ENCODE results near the gene LCLAT1. TPM values are rescaled to one million over a fixed set of nuclear protein-coding genes. Genes with fewer than 3 reads are reported as not detected.

Gene LCLAT1
- total RNA-seq, 2 donors from 2014 or later = 14.8 to 43.9 TPM

DNA sequence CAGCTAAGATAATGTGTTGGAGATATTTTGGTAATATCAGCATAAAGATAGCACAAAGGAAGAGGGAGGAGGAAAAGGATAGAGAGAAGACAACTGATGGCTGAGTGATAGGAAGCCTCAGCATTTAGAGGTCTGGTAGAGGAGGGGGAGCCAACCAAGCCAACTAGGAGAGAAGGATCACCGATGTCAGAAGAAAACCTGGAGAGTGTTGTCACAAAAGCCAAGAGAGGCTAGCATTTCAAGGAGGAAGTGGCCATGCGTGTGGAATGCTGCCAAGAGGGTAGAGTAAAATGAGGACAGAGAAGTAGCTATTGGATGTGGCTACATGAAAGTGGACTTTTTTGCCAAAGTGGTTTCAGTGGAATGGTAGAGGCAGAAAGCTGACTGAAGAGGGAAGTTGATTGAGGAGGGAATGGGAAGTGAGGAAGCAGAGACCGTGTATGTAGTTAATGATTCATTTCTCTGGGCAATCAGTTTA is 34.3 kb downstream of the LCLAT1 start:
- H3K27me3 ChIP-seq (replicated peaks; ENCODE audit: insufficient read depth) = no peaks in the 10 kb centered on the region
- DNase-seq (ENCODE audit: low spot score) (no peak), ATAC-seq (ENCODE audit: insufficient number of reproducible peaks, low FRiP score, low read depth) (no peak)
- peak overlapping the region; percentile 10 to 22 for H3K27ac ChIP-seq
- TF ChIP-seq, protein P1, sequence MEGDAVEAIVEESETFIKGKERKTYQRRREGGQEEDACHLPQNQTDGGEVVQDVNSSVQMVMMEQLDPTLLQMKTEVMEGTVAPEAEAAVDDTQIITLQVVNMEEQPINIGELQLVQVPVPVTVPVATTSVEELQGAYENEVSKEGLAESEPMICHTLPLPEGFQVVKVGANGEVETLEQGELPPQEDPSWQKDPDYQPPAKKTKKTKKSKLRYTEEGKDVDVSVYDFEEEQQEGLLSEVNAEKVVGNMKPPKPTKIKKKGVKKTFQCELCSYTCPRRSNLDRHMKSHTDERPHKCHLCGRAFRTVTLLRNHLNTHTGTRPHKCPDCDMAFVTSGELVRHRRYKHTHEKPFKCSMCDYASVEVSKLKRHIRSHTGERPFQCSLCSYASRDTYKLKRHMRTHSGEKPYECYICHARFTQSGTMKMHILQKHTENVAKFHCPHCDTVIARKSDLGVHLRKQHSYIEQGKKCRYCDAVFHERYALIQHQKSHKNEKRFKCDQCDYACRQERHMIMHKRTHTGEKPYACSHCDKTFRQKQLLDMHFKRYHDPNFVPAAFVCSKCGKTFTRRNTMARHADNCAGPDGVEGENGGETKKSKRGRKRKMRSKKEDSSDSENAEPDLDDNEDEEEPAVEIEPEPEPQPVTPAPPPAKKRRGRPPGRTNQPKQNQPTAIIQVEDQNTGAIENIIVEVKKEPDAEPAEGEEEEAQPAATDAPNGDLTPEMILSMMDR (IDR thresholded peaks at IDR 0.05) = no peak
- H3K4me3 ChIP-seq = no peak overlapping the region
- H3K36me3 ChIP-seq = no peaks in the 10 kb centered on the region
- H3K4me1 ChIP-seq (ENCODE audit: control insufficient read depth in 1 of 2, low read depth in 2 of 2) = peaks cover 17% of the 10 kb centered on the region in 2 donors
- H3K9me3 ChIP-seq = no peaks in the 10 kb centered on the region

DNA sequence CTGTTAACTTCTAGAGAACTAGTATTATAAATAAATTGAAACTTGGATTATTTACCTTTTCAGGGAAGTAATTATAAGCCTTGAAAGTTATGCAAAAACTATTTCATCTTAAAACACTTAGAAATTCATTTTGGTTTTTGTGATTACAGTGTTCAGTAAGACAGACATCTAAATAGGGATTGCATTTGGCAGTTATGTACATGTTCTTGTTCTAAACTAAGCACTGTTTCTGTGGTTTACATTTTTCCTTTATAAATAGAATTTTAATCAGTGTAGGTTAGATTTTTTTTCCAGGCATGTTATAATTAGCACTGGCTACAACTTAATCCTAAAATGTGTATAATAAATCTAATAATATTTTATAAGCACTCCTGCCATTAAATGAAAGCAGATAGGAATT is 35.0 kb downstream of the LCLAT1 start:
- ATAC-seq (ENCODE audit: insufficient number of reproducible peaks, low FRiP score, low read depth) = no peak
- H3K4me1 ChIP-seq (ENCODE audit: control insufficient read depth in 1 of 2, low read depth in 2 of 2) = peaks cover 17% of the 10 kb centered on the region in 2 donors
- H3K27ac ChIP-seq = no peak overlapping the region
- no peaks in the 10 kb centered on the region for H3K9me3 ChIP-seq
- H3K4me3 ChIP-seq = peak overlapping the region; percentile 12
- H3K36me3 ChIP-seq = no peaks in the 10 kb centered on the region
- DNase-seq (ENCODE audit: low spot score) = no peak
- TF ChIP-seq, protein P1 (IDR thresholded peaks at IDR 0.05) = no peak
- H3K27me3 ChIP-seq (replicated peaks; ENCODE audit: insufficient read depth) = no peaks in the 10 kb centered on the region

DNA sequence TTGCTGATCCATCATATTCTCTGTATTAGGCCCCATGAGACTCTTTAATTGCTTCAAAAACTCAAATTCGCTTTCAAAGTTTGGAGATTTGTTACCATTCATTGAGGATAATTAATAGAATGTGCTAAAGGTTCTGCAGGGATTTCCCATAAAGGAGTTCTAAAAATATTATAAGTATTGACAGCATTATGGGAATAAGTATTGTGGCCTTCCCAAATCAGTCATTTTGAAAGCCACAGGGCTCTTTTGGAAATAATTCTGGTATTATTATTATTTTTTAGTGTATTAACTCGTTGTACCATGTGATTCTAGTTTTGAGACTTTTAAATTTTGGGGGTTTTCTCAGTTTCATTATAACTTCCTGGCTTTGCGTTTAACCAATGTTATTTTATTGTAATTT is 37.1 kb downstream of the LCLAT1 start:
- TF ChIP-seq, protein P1 (IDR thresholded peaks at IDR 0.05) = no peak
- peaks cover 20 to 33% of the 10 kb centered on the region in 2 donors for H3K4me1 ChIP-seq (ENCODE audit: control insufficient read depth in 1 of 2, low read depth in 2 of 2)

DNA sequence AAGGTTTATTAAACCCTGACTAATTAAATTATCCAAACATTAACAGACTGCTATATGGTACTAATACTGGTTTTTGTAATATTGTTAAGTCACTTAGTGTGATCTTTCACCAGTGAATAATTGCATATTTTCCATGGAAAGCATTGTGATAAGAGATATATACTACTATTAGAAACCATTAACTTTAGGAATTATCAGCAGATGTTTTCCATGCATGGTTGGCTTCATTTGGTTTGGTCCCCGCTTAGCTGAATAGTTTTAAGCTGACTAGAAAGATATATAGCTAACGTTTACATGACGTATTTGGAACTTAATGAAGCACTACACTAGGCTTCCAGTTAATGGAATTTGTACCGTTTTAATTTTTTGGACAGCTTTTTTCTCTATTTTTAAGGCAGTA is 37.9 kb downstream of the LCLAT1 start:
- H3K27me3 ChIP-seq (replicated peaks; ENCODE audit: insufficient read depth) = no peaks in the 10 kb centered on the region
- no peaks in the 10 kb centered on the region for H3K9me3 ChIP-seq
- H3K4me3 ChIP-seq = no peak overlapping the region
- ATAC-seq (ENCODE audit: insufficient number of reproducible peaks, low FRiP score, low read depth) (no peak), DNase-seq (ENCODE audit: low spot score) (no peak)
- H3K36me3 ChIP-seq = no peaks in the 10 kb centered on the region
- no peak overlapping the region for H3K27ac ChIP-seq
- TF ChIP-seq, protein P1 (IDR thresholded peaks at IDR 0.05) = no peak
- peaks cover 20 to 33% of the 10 kb centered on the region in 2 donors for H3K4me1 ChIP-seq (ENCODE audit: control insufficient read depth in 1 of 2, low read depth in 2 of 2)

More for the DNA sequence above, 37.1 kb downstream of the LCLAT1 start:
- no peak overlapping the region for H3K4me3 ChIP-seq
- no peak for ATAC-seq (ENCODE audit: insufficient number of reproducible peaks, low FRiP score, low read depth)
- H3K36me3 ChIP-seq = no peaks in the 10 kb centered on the region
- no peaks in the 10 kb centered on the region for H3K27me3 ChIP-seq (replicated peaks; ENCODE audit: insufficient read depth)
- DNase-seq (ENCODE audit: low spot score) = no peak
- H3K9me3 ChIP-seq = no peaks in the 10 kb centered on the region
- H3K27ac ChIP-seq = no peak overlapping the region

DNA sequence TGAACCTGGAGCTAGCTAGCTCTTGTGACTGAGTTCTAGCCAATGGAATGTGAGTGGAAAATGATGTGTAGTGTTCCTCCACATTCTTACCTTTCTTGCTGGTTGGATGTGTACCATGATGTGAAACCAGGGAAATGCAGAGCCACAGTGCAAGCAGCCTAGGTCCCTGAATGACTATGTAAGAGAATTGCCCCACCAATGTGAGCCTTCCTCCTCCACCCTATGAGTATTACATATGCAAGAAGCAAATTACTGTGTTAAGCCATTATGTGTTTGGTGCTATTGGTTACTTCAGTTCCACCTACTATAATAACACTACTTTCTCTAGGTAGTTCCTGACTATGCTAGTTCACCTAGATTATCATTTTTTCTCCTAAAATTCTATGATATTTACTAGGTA is 39.6 kb downstream of the LCLAT1 start:
- Histone ChIP-seq H3K27me3 (replicated peaks; ENCODE audit: insufficient read depth) (no peaks in the 10 kb centered on the region), H3K9me3 (no peaks in the 10 kb centered on the region), H3K36me3 (no peaks in the 10 kb centered on the region), H3K27ac (no peak overlapping the region), H3K4me3 (no peak overlapping the region), H3K4me1 (ENCODE audit: control insufficient read depth in 1 of 2, low read depth in 2 of 2) (peaks cover 11 to 33% of the 10 kb centered on the region in 2 donors)
- no peak for ATAC-seq (ENCODE audit: insufficient number of reproducible peaks, low FRiP score, low read depth)
- no peak for DNase-seq (ENCODE audit: low spot score)
- TF ChIP-seq, protein P1 (IDR thresholded peaks at IDR 0.05) = no peak
